NCI-H146 (cell line): ENCODE measurements around the gene PSMG1.

Source experiments
- DNase-seq: peaks from one replicate; lab custom pipeline; 2025; lab: John Stamatoyannopoulos, UW

The PSMG1 gene

GRCh38 chr21:39156024-39156423 lies 27.2 kb downstream of the PSMG1 start:
- no peak for DNase-seq

GRCh38 chr21:39155578-39155977 lies 27.7 kb downstream of the PSMG1 start:
- DNase-seq = no peak

- DNase-seq = no peak
These were observed 29.4 kb downstream of the PSMG1 start for GRCh38 chr21:39153842-39154241.

- DNase-seq = no peak
These were observed 29.9 kb downstream of the PSMG1 start for GRCh38 chr21:39153373-39153772.

GRCh38 chr21:39152271-39152670 lies 31.0 kb downstream of the PSMG1 start:
- DNase-seq = no peak

GRCh38 chr21:39150877-39151276 lies 32.4 kb downstream of the PSMG1 start:
- DNase-seq = no peak

- DNase-seq = no peak
These were observed 32.9 kb downstream of the PSMG1 start for GRCh38 chr21:39150316-39150715.

- DNase-seq = no peak
These were observed 33.4 kb downstream of the PSMG1 start for GRCh38 chr21:39149882-39150281.

- DNase-seq = no peak
These were observed 34.3 kb downstream of the PSMG1 start for GRCh38 chr21:39148975-39149374.

GRCh38 chr21:39144191-39144590 lies 39.1 kb downstream of the PSMG1 start:
- no peak for DNase-seq

- no peak for DNase-seq
These were observed 40.3 kb downstream of the PSMG1 start for GRCh38 chr21:39142972-39143371.

- no peak for DNase-seq
These were observed 41.7 kb downstream of the PSMG1 start for GRCh38 chr21:39141502-39141901.

- no peak for DNase-seq
These were observed 45.7 kb downstream of the PSMG1 start for GRCh38 chr21:39137248-39138178.

- no peak for DNase-seq
These were observed 46.5 kb downstream of the PSMG1 start for GRCh38 chr21:39136711-39137110.

- DNase-seq = peak; percentile 29
These were observed 47.1 kb downstream of the PSMG1 start for GRCh38 chr21:39136138-39136537.

- no peak for DNase-seq
These were observed 48.9 kb downstream of the PSMG1 start for GRCh38 chr21:39134288-39134810.

GRCh38 chr21:39132248-39132647 lies 51.0 kb downstream of the PSMG1 start:
- DNase-seq = no peak

- DNase-seq = no peak
These were observed 51.5 kb downstream of the PSMG1 start for GRCh38 chr21:39131791-39132190.

GRCh38 chr21:39127506-39127905 lies 55.7 kb downstream of the PSMG1 start:
- no peak for DNase-seq

GRCh38 chr21:39126486-39126806 lies 56.8 kb downstream of the PSMG1 start:
- no peak for DNase-seq

GRCh38 chr21:39125752-39126485 lies 57.3 kb downstream of the PSMG1 start:
- peak; percentile 84 for DNase-seq
